HepG2 (cell line): ENCODE results near the gene CAMTA1. TPM values are rescaled to one million over a fixed set of nuclear protein-coding genes. Genes with fewer than 3 reads are reported as not detected.

ENCODE experiments used
- ATAC-seq: fragments of 200-7000 bp; cut with Tn5 transposase; 3 replicates; pipeline ENCODE4 v1.9.1; 2020; ENCODE audit warnings: mild to moderate bottlenecking, moderate library complexity
- BruUV-seq: library from RNA; stranded (reverse); fragments of 400-500 nt; replicated peaks from 2 replicates; lab custom pipeline; 2021; lab: Mats Ljungman, UMichigan
- CTCF ChIA-PET: fragments of 300-600 bp; formaldehyde crosslinking; extraction: SDS; loops from one replicate; lab custom pipeline; 2021; ENCODE audit warnings: low total read pairs, inconsistent platforms, low intra/inter-chr PET ratio; lab: Yijun Ruan, JAX
- POLR2A ChIA-PET: fragments of 350-600 bp; sonication (Branson Sonifier 250); formaldehyde crosslinking; loops from one replicate; lab custom pipeline; 2020; ENCODE audit warnings: antibody characterized with exemption, inconsistent platforms; lab: Yijun Ruan, JAX
- DNase-seq: peaks from one replicate; pipeline ENCODE4 v3.0.0-alpha.2; 2015; ENCODE audit warnings: low spot score
- FAIRE-seq: peaks from 3 replicates; lab custom pipeline; 2011; peaks lifted over from hg19 to GRCh38; lab: Jason Lieb, UNC
- H2AFZ ChIP-seq: one replicate; pipeline ENCODE4 v1.6.1; 2011; ENCODE audit warnings: low read length, inconsistent platforms
- H3K27ac ChIP-seq: fragments of 300-600 bp; 3 replicates; pipeline ENCODE4 v1.8.0; 2011; ENCODE audit warnings: mixed run types, mild to moderate bottlenecking, mixed read lengths, low read length, inconsistent platforms; ENCODE audit not compliant: insufficient read depth; ENCODE audit errors: extremely low read length
- H3K27me3 ChIP-seq, 2 experiments: fragments of 200-600 bp in 1 of 2; 2 replicates in 1 of 2; 3 replicates in 1 of 2; pipeline versions ENCODE4 v1.6.0 to v1.8.0; 2011; ENCODE audit warnings: low read length in 2 of 2, mild to moderate bottlenecking in 2 of 2, moderate library complexity in 2 of 2, inconsistent platforms in 1 of 2; ENCODE audit not compliant: insufficient read depth in 2 of 2, control insufficient read depth in 1 of 2
- H3K36me3 ChIP-seq, 2 experiments: fragments of 200-600 bp in 1 of 2; replicated peaks in 1 of 2; 2 replicates in 1 of 2; 3 replicates in 1 of 2; pipeline versions ENCODE4 v1.5.1 to v1.8.0; 2011; ENCODE audit warnings: low read length in 2 of 2, inconsistent platforms in 1 of 2; ENCODE audit not compliant: insufficient read depth in 2 of 2, control insufficient read depth in 1 of 2
- H3K4me1 ChIP-seq: 2 replicates; pipeline ENCODE4 v1.5.1; 2012; ENCODE audit warnings: low read length, inconsistent platforms; ENCODE audit not compliant: insufficient read depth
- H3K4me2 ChIP-seq: 2 replicates; pipeline ENCODE4 v1.6.0; 2011; ENCODE audit warnings: low read depth, low read length, inconsistent platforms
- H3K4me3 ChIP-seq, 3 experiments: fragments of 200-600 bp in 1 of 3; sonication (generic), shearing (Covaris generic) in 1 of 3; replicated peaks in 1 of 3; 2 replicates each; pipeline ENCODE4 v1.5.1; 2011 to 2016; ENCODE audit warnings: low read length in 3 of 3, inconsistent platforms in 2 of 3, low read depth in 2 of 3, mild to moderate bottlenecking in 2 of 3, control low read depth in 1 of 3, mixed read lengths in 1 of 3; ENCODE audit not compliant: insufficient read depth in 1 of 3
- H3K79me2 ChIP-seq: one replicate; pipeline ENCODE4 v1.6.1; 2011; ENCODE audit warnings: low read length, inconsistent platforms; ENCODE audit not compliant: insufficient read depth
- H3K9ac ChIP-seq: 2 replicates; pipeline ENCODE4 v1.6.0; 2011; ENCODE audit warnings: mild to moderate bottlenecking, low read depth, low read length, inconsistent platforms; ENCODE audit not compliant: insufficient read depth
- H3K9me3 ChIP-seq: 2 replicates; pipeline ENCODE4 v1.5.1; 2012; ENCODE audit warnings: mild to moderate bottlenecking, low read length
- H4K20me1 ChIP-seq: 2 replicates; pipeline ENCODE4 v1.6.0; 2011; ENCODE audit warnings: inconsistent platforms, mild to moderate bottlenecking, low read length, moderate library complexity; ENCODE audit not compliant: insufficient read depth
- DNMT1 ChIP-seq: sonication (generic); formaldehyde crosslinking; IDR thresholded peaks from 2 replicates; pipeline ENCODE4 v1.5.1; 2020; ENCODE audit warnings: mild to moderate bottlenecking, missing genetic modification reagents
- FUBP1 ChIP-seq: sonication (generic); formaldehyde crosslinking; IDR thresholded peaks from 2 replicates; pipeline ENCODE4 v1.5.1; 2020; ENCODE audit warnings: missing genetic modification reagents, mild to moderate bottlenecking, borderline replicate concordance
- HMGXB4 ChIP-seq, 2 experiments: sonication (generic) in 1 of 2; formaldehyde crosslinking in 1 of 2; IDR thresholded peaks; 2 replicates each; pipeline versions ENCODE4 v1.4.0 to v1.6.1; 2018 to 2020; ENCODE audit warnings: missing genetic modification reagents in 2 of 2, borderline replicate concordance in 1 of 2, low read depth in 1 of 2, mild to moderate bottlenecking in 1 of 2, missing biosample characterization in 1 of 2
- MTF1 ChIP-seq: sonication (generic); formaldehyde crosslinking; IDR thresholded peaks from 2 replicates; pipeline ENCODE4 v1.5.0; 2020; ENCODE audit warnings: missing genetic modification reagents
- POGK ChIP-seq: sonication (generic); formaldehyde crosslinking; conservative IDR thresholded peaks from 2 replicates; pipeline ENCODE4 v1.8.0; 2022; ENCODE audit warnings: mild to moderate bottlenecking, moderate library complexity, missing genetic modification reagents
- SALL1 ChIP-seq: sonication (generic); formaldehyde crosslinking; IDR thresholded peaks from 2 replicates; pipeline ENCODE4 v1.8.0; 2022; ENCODE audit warnings: mild to moderate bottlenecking, missing genetic modification reagents
- SKI ChIP-seq: fragments of 450-650 bp; IDR thresholded peaks from one replicate; pipeline ENCODE4 v1.6.1; 2018; ENCODE audit warnings: mild to moderate bottlenecking; ENCODE audit not compliant: partially characterized antibody
- ZFP1 ChIP-seq: IDR thresholded peaks from 2 replicates; pipeline ENCODE4 v1.6.1; 2016
- ZMYM2 ChIP-seq: sonication (generic); formaldehyde crosslinking; IDR thresholded peaks from 2 replicates; pipeline ENCODE4 v1.8.0; 2022; ENCODE audit warnings: mild to moderate bottlenecking, missing genetic modification reagents
- ZNF121 ChIP-seq: sonication (generic); formaldehyde crosslinking; IDR thresholded peaks from 2 replicates; pipeline ENCODE4 v1.5.0; 2020; ENCODE audit warnings: mild to moderate bottlenecking, missing genetic modification reagents
- ZNF543 ChIP-seq: sonication (generic); formaldehyde crosslinking; IDR thresholded peaks from 2 replicates; pipeline ENCODE4 v1.4.0; 2020; ENCODE audit warnings: mild to moderate bottlenecking, missing genetic modification reagents
- ZUFSP ChIP-seq: sonication (generic); formaldehyde crosslinking; IDR thresholded peaks from 2 replicates; pipeline ENCODE4 v1.9.0; 2021; ENCODE audit warnings: missing genetic modification reagents, mild to moderate bottlenecking, borderline replicate concordance
- WGBS: methylation state at CpG from one replicate; pipeline ENCODE4 v1.1.6; 2017; ENCODE audit warnings: low lambda C conversion rate; 5-methylcytosine and 5-hydroxymethylcytosine counted together
- in situ Hi-C: cut with HindIII; loops from 2 replicates; pipeline ENCODE4 v1.10.0; 2017; ENCODE audit warnings: low pct_unique_long_range_greater_than_20kb; ENCODE audit not compliant: extremely low pct_ligation_motif_present
- intact Hi-C: fragments of 100-400 bp; cut with micrococcal nuclease; formaldehyde crosslinking; loops from one replicate; pipeline ENCODE4 v1.10.0; 2022; ENCODE audit not compliant: unreplicated experiment
- polyA plus RNA-seq, 8 experiments: library from polyadenylated mRNA; depleted of rRNA in 3 of 8; stranded (reverse) in 7 of 8; unstranded in 1 of 8; fragments of >200 nt; fragmentation: Illumina TruSeq in 4 of 8; extraction: Trizol in 4 of 8; gene quantifications; 2 replicates each; pipeline versions ENCODE4 v1.2.1 to v1.2.3, GENCODE V29; 2011 to 2016; ENCODE audit warnings: low read depth in 4 of 8, missing spikeins in 1 of 8, mixed read lengths in 1 of 8; ENCODE audit not compliant: insufficient read depth in 1 of 8
- total RNA-seq, 5 experiments: library from RNA; depleted of rRNA; stranded (reverse); fragments of >200 nt; fragmentation: Illumina TruSeq; extraction: Trizol; gene quantifications; 2 replicates each; pipeline ENCODE4 v1.2.3, GENCODE V29; 2016; ENCODE audit warnings: low read depth in 1 of 5

CAMTA1 gene
- total and polyA plus RNA-seq, 2 of the 13 experiments (the other 11 are each of a cell fraction or from before 2014, with no cell fraction given), result 25.0 to 36.4 TPM

- Histone ChIP-seq H2AFZ (no peak overlapping the region), H3K27ac (no peak overlapping the region), H3K27me3 (peaks cover 5 to 16% of the 10 kb centered on the region in 2 experiments; a peak in 4 of 5 replicates), H3K79me2 (no peaks in the 10 kb centered on the region), H3K36me3 (no peaks in the 10 kb centered on the region), H3K4me3 (no peak overlapping the region), H4K20me1 (no peaks in the 10 kb centered on the region), H3K9me3 (no peaks in the 10 kb centered on the region), H3K4me2 (no peak overlapping the region), H3K4me1 (no peaks in the 10 kb centered on the region), H3K9ac (no peak overlapping the region)
- intact Hi-C loops, result no loop called here
- ChIA-PET CTCF (no interaction called here), POLR2A (no interaction called here)
- TF ChIP-seq HMGXB4 (CRISPR knock-in tag; IDR thresholded peaks at IDR 0.05; ENCODE audit: borderline replicate concordance in 1 of 2, low read depth in 1 of 2) (no peak), MTF1 (CRISPR knock-in tag) (no peak), SKI (no peak), ZFP1 (CRISPR knock-in tag) (no peak), FUBP1 (CRISPR knock-in tag) (no peak), ZNF121 (CRISPR knock-in tag) (no peak), DNMT1 (no peak), ZUFSP (no peak), ZMYM2 (CRISPR knock-in tag) (no peak), ZNF543 (CRISPR knock-in tag) (no peak), POGK (CRISPR knock-in tag) (no peak), SALL1 (CRISPR knock-in tag) (no peak)
- 24% methylated on average over 4 of the region's 5 CpGs for WGBS
- in situ Hi-C loops, result no loop called here
- DNase-seq (no peak), FAIRE-seq (no peak), ATAC-seq (no peak)
- no TSS peak for BruUV-seq
Measured at GRCh38 chr1:7432900-7433380, 647.7 kb downstream of the CAMTA1 start.
